Measurements from ENCODE around the gene MS4A14. TPM values are rescaled to one million over a fixed set of nuclear protein-coding genes. Genes with fewer than 3 reads are reported as not detected.

The MS4A14 gene
- total RNA-seq, 1 experiment from 2014 or later: not detected

GRCh38 chr11:60459345-60459744 lies 63.1 kb downstream of the MS4A14 start:
- no peak overlapping the region for H3K27ac ChIP-seq (ENCODE audit: low read depth, low read length, poor library complexity, severe bottlenecking)
- BruUV-seq (replicated peaks): no TSS peak
- TF ChIP-seq CTCF (conservative IDR thresholded peaks at IDR 0.05; ENCODE audit: low read depth, low read length) (no peak), EZH2 (IDR thresholded peaks at IDR 0.05; ENCODE audit: borderline replicate concordance, low read depth, low read length, poor library complexity, severe bottlenecking) (no peak)
- CTCF ChIA-PET: no interaction called here
- no peak for DNase-seq (ENCODE audit: low spot score)
- H3K36me3 ChIP-seq (ENCODE audit: insufficient read depth, low read length, poor library complexity, severe bottlenecking): no peaks in the 10 kb centered on the region
- no peak overlapping the region for H3K4me3 ChIP-seq (ENCODE audit: low read depth, low read length, poor library complexity, severe bottlenecking)
- no peaks in the 10 kb centered on the region for H3K4me1 ChIP-seq (ENCODE audit: insufficient read depth, low read length, poor library complexity, severe bottlenecking)
- no peaks in the 10 kb centered on the region for H3K9me3 ChIP-seq (ENCODE audit: low read depth, low read length, poor library complexity, severe bottlenecking)
- POLR2A ChIA-PET (ENCODE audit: low non-redundant PET): no interaction called here
- intact Hi-C loops (cut with micrococcal nuclease; ENCODE audit: unreplicated experiment): no loop called here
- H3K27me3 ChIP-seq (replicated peaks; ENCODE audit: insufficient read depth, low read depth, low read length, poor library complexity): peaks cover 6% of the 10 kb centered on the region

Other genes starting within 250 kb of the MS4A14 start
- not detected in 2 replicates for gene MS4A6A, start 213.4 kb upstream of the MS4A14 start, total RNA-seq (2021)
- gene MS4A4E, start 153.3 kb upstream of the MS4A14 start, total RNA-seq (2021): not detected in 2 replicates
- gene MS4A4A, start 115.8 kb upstream of the MS4A14 start, total RNA-seq (2021): not detected in 2 replicates
- gene MS4A6E, start 69.2 kb upstream of the MS4A14 start, total RNA-seq (2021): not detected in 2 replicates
- gene MS4A7, start 17.9 kb upstream of the MS4A14 start, total RNA-seq (2021): not detected in 2 replicates
- gene MS4A5, start 33.1 kb downstream of the MS4A14 start, total RNA-seq (2021): not detected in 2 replicates
- gene MS4A1, start 59.4 kb downstream of the MS4A14 start, total RNA-seq (2021): not detected in 2 replicates
- not detected in 2 replicates for gene MS4A12, start 96.3 kb downstream of the MS4A14 start, total RNA-seq (2021)
- not detected in 2 replicates for gene MS4A13, start 118.9 kb downstream of the MS4A14 start, total RNA-seq (2021)